KOPT-K1 (cell line): Measurements from ENCODE around the gene DDX49.

ENCODE experiments used
- H3K27ac ChIP-seq: fragments of 200-600 bp; sonication (generic); 2 replicates; pipeline ENCODE4 v1.5.1; 2016; ENCODE audit warnings: antibody characterized with exemption, mild to moderate bottlenecking, low read depth, low read length; ENCODE audit not compliant: poor library complexity, severe bottlenecking
- H3K36me3 ChIP-seq: fragments of 200-600 bp; sonication (generic); 2 replicates; pipeline ENCODE4 v1.5.1; 2017; ENCODE audit warnings: antibody characterized with exemption, mild to moderate bottlenecking, low read length, moderate library complexity; ENCODE audit not compliant: insufficient read depth
- H3K9me3 ChIP-seq: fragments of 200-600 bp; sonication (generic); 2 replicates; pipeline ENCODE4 v1.5.1; 2017; ENCODE audit warnings: antibody characterized with exemption, low read length, mild to moderate bottlenecking; ENCODE audit not compliant: insufficient read depth, poor library complexity, severe bottlenecking

Gene DDX49

GRCh38 chr19:18889949-18890745 lies 29.4 kb upstream of the DDX49 start:
- Histone ChIP-seq H3K27ac (no peak overlapping the region), H3K9me3 (no peaks in the 10 kb centered on the region), H3K36me3 (no peaks in the 10 kb centered on the region)

DNA sequence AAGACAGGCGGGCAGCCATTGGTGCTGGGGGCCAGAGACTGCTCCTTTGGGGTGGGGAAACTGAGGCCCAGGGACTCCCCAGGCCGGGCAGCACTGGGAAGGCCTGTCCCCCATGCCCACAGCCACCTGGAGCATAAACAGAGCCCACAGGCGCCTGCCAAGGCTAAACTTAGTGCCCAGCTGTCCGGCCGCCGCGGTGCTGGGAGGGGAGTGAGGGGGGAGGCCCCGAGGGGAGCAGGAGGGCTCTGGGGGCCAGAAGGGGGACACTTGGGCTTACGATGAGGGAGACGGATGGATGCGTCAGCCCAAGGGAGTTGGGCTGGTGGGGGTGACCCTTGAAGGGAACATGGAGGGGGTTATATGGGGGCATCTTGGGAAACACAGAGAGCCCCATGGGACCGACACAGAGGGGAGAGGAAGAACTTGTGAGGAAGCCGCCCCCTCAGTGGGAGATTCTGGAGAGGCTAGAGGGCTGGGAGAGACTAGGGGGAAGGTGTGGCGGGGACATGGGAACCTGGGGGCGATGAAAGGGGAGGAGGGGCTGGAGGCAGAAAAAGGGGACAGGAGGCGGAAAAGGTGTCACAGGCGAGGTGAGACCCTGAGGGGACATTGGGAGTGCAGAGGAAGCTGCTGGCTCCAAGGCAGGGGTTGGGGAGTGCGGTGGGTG lies 25.8 kb upstream of the DDX49 start:
- no peak overlapping the region for H3K27ac ChIP-seq

GRCh38 chr19:18894254-18895037 lies 25.1 kb upstream of the DDX49 start:
- peaks cover 7% of the 10 kb centered on the region for H3K36me3 ChIP-seq
- H3K27ac ChIP-seq, result no peak overlapping the region
- H3K9me3 ChIP-seq, result no peaks in the 10 kb centered on the region

More for the DNA sequence above, 25.8 kb upstream of the DDX49 start:
- Histone ChIP-seq H3K9me3 (no peaks in the 10 kb centered on the region), H3K36me3 (no peaks in the 10 kb centered on the region)

DNA sequence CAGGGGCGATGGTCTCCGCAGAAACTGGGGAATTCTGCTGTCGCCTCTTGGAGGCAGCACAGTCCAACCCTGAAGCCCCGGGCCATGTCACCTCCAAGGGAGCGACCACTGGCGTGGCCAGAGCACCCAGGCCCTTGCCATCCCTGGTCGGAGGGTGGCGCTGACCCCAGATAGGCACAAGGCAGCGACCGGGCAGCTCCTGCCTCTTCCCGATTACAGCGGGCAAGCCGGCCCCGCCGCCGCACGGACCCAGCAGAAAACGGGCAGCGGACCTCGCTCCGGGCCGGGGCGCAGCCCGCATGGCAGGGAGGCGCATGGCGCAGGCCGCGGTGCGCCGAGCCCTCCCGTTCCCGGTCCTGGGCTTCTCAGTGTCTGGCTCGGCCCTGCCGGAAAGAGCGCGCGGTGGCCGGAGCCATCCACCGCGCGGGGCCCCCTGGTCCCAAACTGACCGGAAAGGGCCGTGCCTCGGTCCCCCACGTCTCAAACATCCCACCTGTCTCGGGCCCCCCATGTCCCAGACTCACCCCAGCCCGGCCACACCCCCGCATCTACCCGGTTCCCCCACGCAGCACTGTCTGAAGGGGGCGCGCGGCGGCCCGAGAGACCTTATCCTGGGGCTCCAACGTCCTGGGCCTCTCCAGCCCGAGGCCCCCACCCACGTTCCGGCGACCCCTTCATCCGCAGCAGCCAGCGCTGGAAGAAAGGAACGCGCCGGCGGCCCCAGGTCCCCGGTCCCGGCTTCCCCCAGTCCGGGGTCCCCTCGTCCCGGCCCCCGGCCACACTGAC lies 24.3 kb upstream of the DDX49 start:
- Histone ChIP-seq H3K9me3 (no peaks in the 10 kb centered on the region), H3K36me3 (peaks cover 14% of the 10 kb centered on the region), H3K27ac (no peak overlapping the region)

- H3K36me3 ChIP-seq, result peaks cover 21% of the 10 kb centered on the region
- H3K27ac ChIP-seq, result no peak within 1 kb of the TSS
- no peaks in the 10 kb centered on the region for H3K9me3 ChIP-seq
Observed at GRCh38 chr19:18895824-18896341, 23.6 kb upstream of the DDX49 start, which contains the start of gene CERS1. TSS of gene CERS1 (minus strand) at chr19:18896158. CDS start at chr19:18896072, 86 bp downstream.

- Histone ChIP-seq H3K9me3 (no peaks in the 10 kb centered on the region), H3K27ac (no peak overlapping the region), H3K36me3 (peaks cover 26% of the 10 kb centered on the region)
Observed at GRCh38 chr19:18896421-18896841, 23.1 kb upstream of the DDX49 start.

- Histone ChIP-seq H3K9me3 (no peaks in the 10 kb centered on the region), H3K27ac (no peak overlapping the region), H3K36me3 (peaks cover 32% of the 10 kb centered on the region)
Observed at GRCh38 chr19:18897094-18898029, 22.2 kb upstream of the DDX49 start.

- Histone ChIP-seq H3K36me3 (peaks cover 38% of the 10 kb centered on the region), H3K9me3 (no peaks in the 10 kb centered on the region), H3K27ac (no peak overlapping the region)
Observed at GRCh38 chr19:18898081-18898606, 21.4 kb upstream of the DDX49 start.

- Histone ChIP-seq H3K27ac (no peak overlapping the region), H3K9me3 (no peaks in the 10 kb centered on the region), H3K36me3 (peaks cover 45% of the 10 kb centered on the region)
Observed at GRCh38 chr19:18898607-18899408, 20.7 kb upstream of the DDX49 start.

- peaks cover 56% of the 10 kb centered on the region for H3K36me3 ChIP-seq
- no peak overlapping the region for H3K27ac ChIP-seq
- H3K9me3 ChIP-seq, result no peaks in the 10 kb centered on the region
Observed at GRCh38 chr19:18899624-18900560, 19.6 kb upstream of the DDX49 start.

- Histone ChIP-seq H3K9me3 (no peaks in the 10 kb centered on the region), H3K36me3 (peaks cover 66% of the 10 kb centered on the region), H3K27ac (no peak overlapping the region)
Observed at GRCh38 chr19:18900700-18901481, 18.6 kb upstream of the DDX49 start.
